Stimulated activated CD8-positive, alpha-beta memory T cell treated with anti-CD3 and anti-CD28 coated beads, Interleukin-7, amount 100 ng/mL, for 4 hours (primary cell): ENCODE measurements around the gene SH3D21.

Source experiments
- DNase-seq, 2 donors: peaks; one replicate each; pipeline ENCODE4 v3.0.0-alpha.2; 2020; ENCODE audit warnings: low read depth in 2 of 2

SH3D21 gene

GRCh38 chr1:36306210-36306901, at the start of gene SH3D21:
SH3D21 (plus strand) TSS chr1:36306368; CDS start chr1:36306421, 53 bp downstream.
- DNase-seq = no peak

- DNase-seq = no peak
Measured at GRCh38 chr1:36256558-36257374, 49.4 kb upstream of the SH3D21 start.

GRCh38 chr1:36257375-36257767, 48.8 kb upstream of the SH3D21 start:
- no peak for DNase-seq

DNA sequence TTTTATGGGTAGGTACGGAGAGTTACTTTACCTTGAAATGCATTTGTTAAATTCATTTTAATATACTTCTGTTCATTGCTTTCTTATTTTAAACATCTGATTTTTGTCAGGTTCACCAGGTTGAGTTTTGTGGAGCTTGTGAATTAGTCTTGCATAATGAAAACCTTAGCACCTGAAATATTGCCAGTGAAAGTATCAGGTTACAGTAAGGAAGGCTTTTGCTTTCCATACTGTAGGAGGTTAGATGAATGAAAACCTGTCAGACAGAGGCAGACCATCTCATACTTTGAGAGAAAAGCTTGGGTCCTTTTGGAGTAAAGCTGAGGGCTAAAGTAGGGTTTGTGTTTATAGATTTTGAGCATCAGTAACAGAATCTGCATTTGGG, 47.2 kb upstream of the SH3D21 start:
- no peak for DNase-seq

- no peak for DNase-seq
Measured at GRCh38 chr1:36268981-36269380, 37.2 kb upstream of the SH3D21 start.

DNA sequence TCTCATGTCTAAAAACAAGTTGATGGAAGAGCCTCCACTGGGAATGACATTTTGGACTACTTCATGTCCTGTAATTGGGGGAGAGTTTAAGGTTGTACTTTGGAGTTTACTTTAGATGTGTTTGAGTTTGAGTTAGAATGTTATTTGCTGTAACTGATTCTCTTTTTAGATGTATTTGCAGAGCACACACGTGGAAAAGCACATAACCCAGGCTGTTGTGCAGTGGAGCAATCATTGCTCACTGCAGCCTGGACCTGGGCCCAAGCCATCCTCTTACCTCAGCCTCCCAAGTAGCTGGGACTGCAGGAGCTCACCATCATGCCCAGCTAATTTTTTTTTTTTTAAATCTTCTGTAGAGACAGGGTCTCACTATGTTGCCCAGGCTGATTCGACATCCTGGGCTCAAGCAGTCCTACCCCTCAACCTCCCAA, 36.7 kb upstream of the SH3D21 start:
- no peak for DNase-seq

DNA sequence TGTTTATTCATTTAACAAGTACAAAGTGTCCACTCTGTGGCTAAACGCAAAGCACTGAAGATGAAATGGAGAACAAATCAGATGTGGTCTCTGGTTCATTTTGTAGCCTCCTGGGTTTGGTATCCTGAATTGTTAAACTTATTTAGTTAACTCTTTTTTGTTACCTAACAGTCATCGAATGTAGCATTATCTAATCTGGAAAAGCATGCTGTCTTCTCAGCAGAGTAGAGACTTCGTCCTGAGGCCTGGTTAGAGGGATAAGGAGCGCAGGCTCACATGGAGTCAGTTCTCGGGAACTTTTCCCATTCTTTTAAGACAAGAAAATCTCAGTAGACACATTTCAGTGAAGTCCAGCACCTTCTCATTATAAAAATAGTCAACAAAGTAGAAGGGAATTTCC, 33.1 kb upstream of the SH3D21 start:
- DNase-seq = no peak

DNA sequence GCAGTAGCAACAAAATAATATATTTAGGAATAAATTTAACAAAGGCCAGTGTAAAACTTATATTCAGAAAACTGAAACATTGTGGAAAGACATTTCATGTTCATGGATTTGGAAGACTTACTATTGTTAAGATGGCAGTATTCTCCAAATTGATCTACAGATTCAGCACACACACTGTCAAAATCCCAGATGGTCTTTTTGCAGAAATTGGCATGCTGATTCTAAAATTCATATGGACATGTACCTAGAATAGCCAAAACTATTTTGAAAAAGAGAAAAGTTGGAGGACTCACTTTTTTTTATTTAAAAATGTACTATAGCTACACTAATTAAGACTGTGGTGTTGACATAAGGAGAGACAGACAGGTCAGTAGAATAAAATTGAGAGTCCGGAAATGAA, 32.0 kb upstream of the SH3D21 start:
- no peak for DNase-seq

- DNase-seq = no peak
Measured at GRCh38 chr1:36276688-36277087, 29.5 kb upstream of the SH3D21 start.

- no peak for DNase-seq
Measured at GRCh38 chr1:36279110-36279788, 26.9 kb upstream of the SH3D21 start.

DNA sequence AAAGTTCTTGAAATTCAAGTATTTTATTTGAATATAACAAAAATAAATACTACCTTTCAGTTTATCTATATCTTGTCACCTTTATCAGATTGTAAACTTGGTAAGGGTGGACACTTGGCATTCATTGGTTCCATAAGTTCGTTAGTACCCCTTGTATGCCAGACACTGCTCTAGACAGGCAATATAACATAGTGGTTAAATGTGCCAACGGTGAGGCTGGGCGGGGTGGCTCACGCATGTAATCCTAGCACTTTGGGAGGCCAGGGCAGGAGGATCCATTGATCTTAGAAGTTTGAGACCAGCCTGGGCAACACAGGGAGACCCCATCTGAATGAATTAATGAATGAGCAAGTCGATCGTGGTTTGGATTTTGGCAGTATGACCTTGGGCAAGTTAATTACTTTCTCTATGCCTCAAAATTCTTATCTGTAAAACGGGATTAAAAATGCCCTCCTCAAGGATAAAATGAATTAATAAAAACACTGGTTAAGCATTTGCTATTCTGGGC, 26.3 kb upstream of the SH3D21 start:
- DNase-seq = no peak

- no peak for DNase-seq
Measured at GRCh38 chr1:36284061-36284460, 22.1 kb upstream of the SH3D21 start.

DNA sequence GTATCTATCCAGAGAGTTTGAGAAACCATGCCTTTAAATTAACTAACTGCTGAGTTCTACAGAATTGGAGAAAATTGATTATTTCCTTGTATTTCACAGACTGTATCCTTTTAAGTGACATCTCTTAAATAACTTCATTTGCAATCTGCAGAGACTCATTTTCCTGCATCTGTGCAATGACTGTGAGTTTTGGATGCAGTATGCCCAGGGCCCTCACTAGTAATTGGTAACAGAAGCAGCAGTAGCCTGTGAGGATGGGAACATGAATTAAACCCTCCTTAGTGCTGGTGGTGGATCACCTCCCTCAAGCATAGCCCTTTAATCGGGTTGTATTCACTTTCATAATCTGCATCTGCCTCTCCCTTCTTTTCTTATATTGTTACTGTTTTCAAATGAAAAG, 21.7 kb upstream of the SH3D21 start:
- no peak for DNase-seq

GRCh38 chr1:36285443-36286101, 20.6 kb upstream of the SH3D21 start:
- DNase-seq = peak; percentile 19 to 56

GRCh38 chr1:36286802-36287201, 19.4 kb upstream of the SH3D21 start:
- no peak for DNase-seq

- no peak for DNase-seq
Measured at GRCh38 chr1:36287595-36287994, 18.6 kb upstream of the SH3D21 start.

GRCh38 chr1:36295390-36295789, 10.8 kb upstream of the SH3D21 start:
- DNase-seq = no peak

- no peak for DNase-seq
Measured at GRCh38 chr1:36297062-36297461, 9.1 kb upstream of the SH3D21 start.

DNA sequence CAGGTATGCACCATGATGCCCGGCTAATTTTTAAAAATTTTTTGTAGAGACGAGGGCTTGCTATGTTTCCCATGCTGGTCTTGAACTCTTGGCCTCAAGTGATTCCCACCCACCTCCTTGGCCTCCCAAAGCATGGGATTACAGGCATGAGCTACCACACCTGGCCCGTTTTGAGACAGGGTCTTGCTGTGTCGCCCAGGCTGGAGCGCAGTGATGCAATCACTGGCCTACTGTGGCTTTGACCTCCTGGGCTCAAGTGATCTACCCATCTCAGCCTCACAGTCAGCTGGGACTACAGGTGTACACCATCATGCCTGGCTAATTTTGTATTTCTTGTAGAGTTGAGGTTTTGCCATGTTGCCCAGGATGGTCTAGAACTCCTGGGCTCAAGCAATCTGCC, 7.5 kb upstream of the SH3D21 start:
- no peak for DNase-seq

DNA sequence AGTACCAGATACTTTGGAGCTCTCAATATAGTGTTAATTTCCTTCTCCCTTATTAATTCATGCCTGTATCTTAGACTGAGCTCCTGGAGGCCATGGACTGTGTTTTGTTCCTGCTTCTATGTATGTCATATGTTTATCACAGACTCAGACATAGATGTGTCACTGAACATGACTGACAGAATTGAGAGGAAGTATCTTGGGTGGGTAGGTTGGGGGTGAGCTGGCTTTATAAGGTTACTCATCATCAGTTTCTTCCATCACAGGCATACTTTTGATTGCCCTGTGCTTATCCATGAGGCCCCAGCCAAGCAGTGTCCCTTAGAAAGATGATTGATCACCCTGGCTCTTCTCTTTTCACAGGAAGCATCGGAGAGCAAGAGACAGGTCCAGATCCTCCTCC, 5.6 kb upstream of the SH3D21 start:
- no peak for DNase-seq

GRCh38 chr1:36301220-36301619, 4.9 kb upstream of the SH3D21 start:
- no peak for DNase-seq

GRCh38 chr1:36303244-36303643, 2.9 kb upstream of the SH3D21 start:
- no peak for DNase-seq
